B cell (primary cell): ENCODE data around the gene DAB2IP.

Source experiments
- CTCF ChIP-seq: fragments of 200-600 bp; IDR thresholded peaks from one replicate; pipeline ENCODE4 v1.8.0; 2022; ENCODE audit warnings: antibody characterized with exemption, mild to moderate bottlenecking
- EZH2 ChIP-seq: IDR thresholded peaks from 2 replicates; pipeline ENCODE4 v1.6.1; 2012; ENCODE audit warnings: borderline replicate concordance, low read depth, mild to moderate bottlenecking, moderate library complexity, low read length; ENCODE audit not compliant: insufficient read depth, poor library complexity, severe bottlenecking

DNA sequence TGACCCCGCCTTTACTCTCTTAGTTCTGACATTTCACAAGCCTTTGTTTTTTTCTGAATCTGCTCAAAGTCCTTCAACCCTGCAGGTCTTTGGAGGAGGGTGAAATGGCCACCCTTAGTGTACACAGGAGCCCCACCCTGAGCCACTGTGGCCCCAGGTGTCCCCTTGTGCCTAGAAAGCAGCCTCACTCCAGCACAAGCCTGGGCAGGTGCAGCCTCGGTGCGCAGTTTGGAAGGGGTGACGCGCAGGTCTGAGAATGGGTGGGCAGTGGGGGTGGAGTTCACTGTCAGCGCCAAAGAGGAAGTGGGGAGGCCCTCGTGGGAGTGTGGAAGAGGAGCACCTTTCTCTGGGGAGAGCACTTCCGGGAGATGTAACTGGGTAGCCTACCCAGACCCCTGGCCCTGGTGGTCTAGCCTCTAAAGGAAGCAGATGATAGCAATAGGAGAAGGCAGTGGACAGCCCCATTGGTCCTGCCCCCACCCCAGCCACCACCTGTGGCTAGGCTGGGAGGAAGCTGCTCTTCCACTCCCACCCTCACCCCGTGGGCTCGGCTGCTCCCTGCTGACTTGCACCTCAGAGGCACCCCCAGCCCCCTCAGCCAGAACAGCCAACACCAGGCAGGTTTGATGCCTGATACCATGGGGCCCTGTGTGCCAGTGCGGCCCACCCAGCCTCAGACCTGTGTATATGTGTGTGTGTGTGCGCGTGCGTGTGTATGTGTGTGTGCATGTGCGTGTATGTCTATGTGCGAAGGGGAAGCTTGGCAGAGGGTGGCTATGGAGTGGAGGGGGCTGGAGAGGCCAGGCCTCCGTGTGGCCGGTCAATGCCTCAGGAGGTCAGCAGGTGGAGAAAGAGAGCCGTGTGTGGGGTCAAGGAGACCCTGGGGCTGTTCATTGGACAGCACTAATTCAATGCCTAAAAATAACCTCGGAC, 16.8 kb upstream of the DAB2IP start:
- no peak for TF ChIP-seq CTCF
- no peak for TF ChIP-seq EZH2
